Fibroblast of pulmonary artery (primary cell): ENCODE data around the gene ZSCAN21.

Source experiments
- DNase-seq: peaks from one replicate; pipeline ENCODE4 v3.0.0-alpha.2; 2010; ENCODE audit warnings: low read depth
- H3K4me3 ChIP-seq: replicated peaks from 2 replicates; pipeline ENCODE4 v1.5.1; 2011; ENCODE audit warnings: low read depth, mild to moderate bottlenecking, control low read depth, low read length, moderate library complexity
- TF ChIP-seq, protein P1 (sequence below): IDR thresholded peaks from 2 replicates; pipeline ENCODE4 v1.5.1; 2011; ENCODE audit warnings: mild to moderate bottlenecking, control low read depth, low read length, inconsistent platforms; ENCODE audit errors: missing control alignments

Gene ZSCAN21

GRCh38 chr7:100095704-100096103, 46.1 kb downstream of the ZSCAN21 start:
- H3K4me3 ChIP-seq = no peak overlapping the region
- DNase-seq = no peak
- TF ChIP-seq, protein P1, sequence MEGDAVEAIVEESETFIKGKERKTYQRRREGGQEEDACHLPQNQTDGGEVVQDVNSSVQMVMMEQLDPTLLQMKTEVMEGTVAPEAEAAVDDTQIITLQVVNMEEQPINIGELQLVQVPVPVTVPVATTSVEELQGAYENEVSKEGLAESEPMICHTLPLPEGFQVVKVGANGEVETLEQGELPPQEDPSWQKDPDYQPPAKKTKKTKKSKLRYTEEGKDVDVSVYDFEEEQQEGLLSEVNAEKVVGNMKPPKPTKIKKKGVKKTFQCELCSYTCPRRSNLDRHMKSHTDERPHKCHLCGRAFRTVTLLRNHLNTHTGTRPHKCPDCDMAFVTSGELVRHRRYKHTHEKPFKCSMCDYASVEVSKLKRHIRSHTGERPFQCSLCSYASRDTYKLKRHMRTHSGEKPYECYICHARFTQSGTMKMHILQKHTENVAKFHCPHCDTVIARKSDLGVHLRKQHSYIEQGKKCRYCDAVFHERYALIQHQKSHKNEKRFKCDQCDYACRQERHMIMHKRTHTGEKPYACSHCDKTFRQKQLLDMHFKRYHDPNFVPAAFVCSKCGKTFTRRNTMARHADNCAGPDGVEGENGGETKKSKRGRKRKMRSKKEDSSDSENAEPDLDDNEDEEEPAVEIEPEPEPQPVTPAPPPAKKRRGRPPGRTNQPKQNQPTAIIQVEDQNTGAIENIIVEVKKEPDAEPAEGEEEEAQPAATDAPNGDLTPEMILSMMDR = no peak

- no peak for DNase-seq
- no peak overlapping the region for H3K4me3 ChIP-seq
- TF ChIP-seq, protein P1 = no peak
These were observed 49.3 kb downstream of the ZSCAN21 start for GRCh38 chr7:100098913-100099312.

DNA sequence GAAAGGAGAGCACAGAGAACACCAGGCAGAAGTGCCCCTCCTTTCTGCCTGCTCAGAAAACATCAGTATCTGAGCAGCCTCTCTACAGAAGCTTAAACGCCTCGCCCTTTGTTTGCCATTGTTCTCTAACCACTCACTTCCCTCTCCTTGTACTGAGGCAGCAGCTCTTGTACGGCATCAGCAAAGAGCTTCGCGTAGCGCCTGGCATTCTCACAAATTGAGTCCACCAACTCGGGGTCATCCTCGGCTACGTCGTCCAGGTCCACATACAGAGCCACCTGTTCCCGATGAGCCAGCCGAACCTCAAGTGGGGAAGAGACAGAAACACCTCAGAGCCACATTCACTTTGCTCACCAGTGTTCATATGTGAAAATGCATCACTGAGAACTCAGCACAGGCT, 49.9 kb downstream of the ZSCAN21 start:
- TF ChIP-seq, protein P1 = no peak
- H3K4me3 ChIP-seq = peak overlapping the region; percentile 87
- DNase-seq = no peak

GRCh38 chr7:100100420-100101015, 50.9 kb downstream of the ZSCAN21 start:
- TF ChIP-seq, protein P1 = no peak
- H3K4me3 ChIP-seq = peak overlapping the region; percentile 87
- DNase-seq = peak; percentile 99

- peak; percentile 99 for DNase-seq
- TF ChIP-seq, protein P1 = no peak
- peak within 1 kb of the TSS; percentile 87 for H3K4me3 ChIP-seq
These were observed 51.7 kb downstream of the ZSCAN21 start, which contains the start of the genes AP4M1 and MCM7 for GRCh38 chr7:100101016-100101862. Gene AP4M1 (plus strand): TSS chr7:100101643. CDS start chr7:100101715, 72 bp downstream. Gene MCM7 (minus strand): TSS chr7:100101397. CDS start chr7:100101294, 103 bp downstream.

GRCh38 chr7:100102950-100103840, 53.6 kb downstream of the ZSCAN21 start:
- DNase-seq = peak; percentile 81
- H3K4me3 ChIP-seq = no peak overlapping the region
- TF ChIP-seq, protein P1 = no peak
